ENCODE data around the gene NBL1. TPM values are rescaled to one million over a fixed set of nuclear protein-coding genes. Genes with fewer than 3 reads are reported as not detected.
A peak's percentile ranks its signal among the peaks of the same experiment; 100 is the strongest.

NBL1 gene
- total RNA-seq, 1 experiment from 2014 or later = not detected

DNA sequence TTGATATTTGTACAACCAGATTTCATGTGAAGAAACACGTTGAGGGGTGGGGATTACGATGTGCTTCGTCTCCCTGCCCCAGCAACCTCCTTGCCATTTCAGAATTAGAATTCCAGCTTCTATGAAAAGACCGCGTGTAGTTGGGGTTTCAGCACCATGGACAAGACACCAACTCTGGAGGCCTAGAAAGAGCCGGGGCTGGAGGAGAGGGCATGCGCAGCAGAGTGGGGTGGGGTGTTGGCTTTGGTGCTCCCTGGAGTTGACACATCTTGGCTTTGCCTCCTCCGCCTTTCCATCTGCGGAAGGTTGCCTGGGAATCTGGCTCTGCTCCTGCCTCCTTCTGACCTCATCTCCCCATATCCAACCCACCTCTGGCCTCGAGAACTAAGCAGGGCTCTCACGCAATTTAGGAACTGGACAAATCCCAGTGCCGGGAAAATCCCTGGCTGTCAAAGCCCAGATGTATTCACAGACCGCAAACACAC, 32.4 kb downstream of the NBL1 start:
- no peak overlapping the region for H3K9ac ChIP-seq (ENCODE audit: low read length)
- peak; percentile 75 for DNase-seq

DNA sequence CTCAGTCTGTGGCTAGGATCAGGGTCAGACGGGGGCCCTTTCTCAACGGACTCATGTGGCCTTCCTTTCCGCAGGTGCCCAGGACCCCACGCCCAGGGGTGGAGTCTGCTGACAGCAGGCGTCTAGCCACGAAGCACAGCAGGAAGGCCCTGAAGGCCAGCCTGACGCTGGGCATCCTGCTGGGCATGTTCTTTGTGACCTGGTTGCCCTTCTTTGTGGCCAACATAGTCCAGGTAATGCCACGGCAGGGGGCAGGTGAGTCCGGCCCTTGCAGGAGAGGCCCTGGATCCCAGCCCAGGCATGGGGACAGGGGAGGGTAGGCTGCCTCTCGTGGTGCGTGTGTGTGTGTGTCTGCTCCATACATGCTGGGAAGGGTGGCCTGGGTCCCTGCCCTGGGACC, 34.4 kb downstream of the NBL1 start:
- DNase-seq = no peak
- no peak overlapping the region for H3K9ac ChIP-seq (ENCODE audit: low read length)
- no peaks in the 10 kb centered on the region for H3K9me3 ChIP-seq (ENCODE audit: low read length)
- H3K27ac ChIP-seq (ENCODE audit: low read length) = no peak overlapping the region
- no peaks in the 10 kb centered on the region for H3K27me3 ChIP-seq (ENCODE audit: low read length)
- H3K9me2 ChIP-seq (replicated peaks; ENCODE audit: insufficient read depth, low read length) = no peaks in the 10 kb centered on the region
- no peaks in the 10 kb centered on the region for H4K20me1 ChIP-seq (ENCODE audit: insufficient read depth, low read depth, low read length)
- H3K36me3 ChIP-seq (ENCODE audit: insufficient read depth, low read length) = no peaks in the 10 kb centered on the region
- H3K79me2 ChIP-seq (ENCODE audit: low read length) = no peaks in the 10 kb centered on the region
- H3K4me3 ChIP-seq (ENCODE audit: low read length) = no peak overlapping the region
- no peaks in the 10 kb centered on the region for H3K4me1 ChIP-seq (ENCODE audit: low read length)
- H2AFZ ChIP-seq (ENCODE audit: low read length) = no peak overlapping the region
- H3K4me2 ChIP-seq (ENCODE audit: low read depth, low read length, poor library complexity, severe bottlenecking) = no peak overlapping the region

More for the DNA sequence above, 32.4 kb downstream of the NBL1 start:
- H3K79me2 ChIP-seq (ENCODE audit: low read length) = no peaks in the 10 kb centered on the region
- no peaks in the 10 kb centered on the region for H3K9me3 ChIP-seq (ENCODE audit: low read length)
- H3K36me3 ChIP-seq (ENCODE audit: insufficient read depth, low read length) = no peaks in the 10 kb centered on the region
- H3K4me2 ChIP-seq (ENCODE audit: low read depth, low read length, poor library complexity, severe bottlenecking) = no peak overlapping the region
- no peaks in the 10 kb centered on the region for H3K4me1 ChIP-seq (ENCODE audit: low read length)
- no peak overlapping the region for H3K27ac ChIP-seq (ENCODE audit: low read length)
- H2AFZ ChIP-seq (ENCODE audit: low read length) = no peak overlapping the region
- no peaks in the 10 kb centered on the region for H4K20me1 ChIP-seq (ENCODE audit: insufficient read depth, low read depth, low read length)
- H3K27me3 ChIP-seq (ENCODE audit: low read length) = no peaks in the 10 kb centered on the region
- H3K4me3 ChIP-seq (ENCODE audit: low read length) = no peak overlapping the region
- H3K9me2 ChIP-seq (replicated peaks; ENCODE audit: insufficient read depth, low read length) = no peaks in the 10 kb centered on the region

DNA sequence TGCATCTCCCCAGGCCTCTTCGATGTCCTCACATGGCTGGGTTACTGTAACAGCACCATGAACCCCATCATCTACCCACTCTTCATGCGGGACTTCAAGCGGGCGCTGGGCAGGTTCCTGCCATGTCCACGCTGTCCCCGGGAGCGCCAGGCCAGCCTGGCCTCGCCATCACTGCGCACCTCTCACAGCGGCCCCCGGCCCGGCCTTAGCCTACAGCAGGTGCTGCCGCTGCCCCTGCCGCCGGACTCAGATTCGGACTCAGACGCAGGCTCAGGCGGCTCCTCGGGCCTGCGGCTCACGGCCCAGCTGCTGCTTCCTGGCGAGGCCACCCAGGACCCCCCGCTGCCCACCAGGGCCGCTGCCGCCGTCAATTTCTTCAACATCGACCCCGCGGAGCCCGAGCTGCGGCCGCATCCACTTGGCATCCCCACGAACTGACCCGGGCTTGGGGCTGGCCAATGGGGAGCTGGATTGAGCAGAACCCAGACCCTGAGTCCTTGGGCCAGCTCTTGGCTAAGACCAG, 34.9 kb downstream of the NBL1 start:
- Histone ChIP-seq H3K9me3 (ENCODE audit: low read length) (no peaks in the 10 kb centered on the region), H3K79me2 (ENCODE audit: low read length) (no peaks in the 10 kb centered on the region), H3K9ac (ENCODE audit: low read length) (no peak overlapping the region), H3K27me3 (ENCODE audit: low read length) (no peaks in the 10 kb centered on the region), H3K4me2 (ENCODE audit: low read depth, low read length, poor library complexity, severe bottlenecking) (no peak overlapping the region), H3K4me3 (ENCODE audit: low read length) (no peak overlapping the region), H3K27ac (ENCODE audit: low read length) (no peak overlapping the region), H3K9me2 (replicated peaks; ENCODE audit: insufficient read depth, low read length) (no peaks in the 10 kb centered on the region), H3K36me3 (ENCODE audit: insufficient read depth, low read length) (no peaks in the 10 kb centered on the region), H4K20me1 (ENCODE audit: insufficient read depth, low read depth, low read length) (no peaks in the 10 kb centered on the region), H3K4me1 (ENCODE audit: low read length) (no peaks in the 10 kb centered on the region), H2AFZ (ENCODE audit: low read length) (no peak overlapping the region)
- no peak for DNase-seq

DNA sequence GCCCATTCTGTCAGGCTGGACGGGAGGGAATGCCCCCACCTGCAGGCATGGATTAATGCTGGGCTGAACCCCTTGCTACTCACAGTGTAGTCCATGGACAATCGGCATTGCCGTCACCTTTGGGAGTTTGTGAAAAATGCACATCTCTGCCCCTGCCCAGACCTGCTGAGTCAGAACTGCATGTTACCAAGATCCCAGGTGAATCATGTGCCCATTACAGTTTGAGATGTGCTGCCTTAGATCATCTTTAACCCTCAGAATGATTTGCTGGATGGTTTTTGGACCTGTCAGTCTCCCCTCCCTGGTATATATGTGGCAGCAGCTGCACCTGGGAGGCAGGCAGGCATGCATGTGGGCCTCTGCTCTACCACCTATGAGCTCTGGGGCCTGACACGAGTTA, 35.6 kb downstream of the NBL1 start:
- Histone ChIP-seq H3K4me1 (ENCODE audit: low read length) (no peaks in the 10 kb centered on the region), H3K27me3 (ENCODE audit: low read length) (no peaks in the 10 kb centered on the region), H3K9me3 (ENCODE audit: low read length) (no peaks in the 10 kb centered on the region), H4K20me1 (ENCODE audit: insufficient read depth, low read depth, low read length) (no peaks in the 10 kb centered on the region), H3K9me2 (replicated peaks; ENCODE audit: insufficient read depth, low read length) (no peaks in the 10 kb centered on the region), H3K79me2 (ENCODE audit: low read length) (no peaks in the 10 kb centered on the region), H3K27ac (ENCODE audit: low read length) (no peak overlapping the region), H2AFZ (ENCODE audit: low read length) (no peak overlapping the region), H3K4me3 (ENCODE audit: low read length) (no peak overlapping the region), H3K9ac (ENCODE audit: low read length) (no peak overlapping the region), H3K4me2 (ENCODE audit: low read depth, low read length, poor library complexity, severe bottlenecking) (no peak overlapping the region), H3K36me3 (ENCODE audit: insufficient read depth, low read length) (no peaks in the 10 kb centered on the region)
- no peak for DNase-seq

DNA sequence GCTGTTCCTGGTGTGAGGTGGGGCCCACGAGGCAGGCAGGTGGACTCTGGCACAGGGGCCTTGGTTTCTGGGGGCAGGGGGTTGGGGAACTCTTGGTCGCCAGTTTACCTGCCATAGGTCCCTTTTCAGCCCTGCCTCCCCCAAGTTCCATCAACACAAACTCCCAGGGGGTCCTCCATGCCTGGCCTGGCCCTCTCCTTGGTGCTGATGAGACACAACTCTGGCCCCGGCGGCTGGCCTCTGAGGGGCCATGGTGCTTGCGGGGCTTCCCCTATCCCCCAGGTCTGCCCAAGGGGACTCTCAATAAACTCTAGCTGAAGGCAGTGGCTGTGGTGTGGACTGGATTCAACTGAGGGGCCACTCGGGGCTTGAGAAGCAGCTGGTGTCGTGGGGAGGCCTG, 36.5 kb downstream of the NBL1 start:
- no peaks in the 10 kb centered on the region for H3K9me3 ChIP-seq (ENCODE audit: low read length)
- no peaks in the 10 kb centered on the region for H4K20me1 ChIP-seq (ENCODE audit: insufficient read depth, low read depth, low read length)
- no peak for DNase-seq
- H3K27ac ChIP-seq (ENCODE audit: low read length) = no peak overlapping the region
- no peak overlapping the region for H3K4me3 ChIP-seq (ENCODE audit: low read length)
- H3K9ac ChIP-seq (ENCODE audit: low read length) = no peak overlapping the region
- no peaks in the 10 kb centered on the region for H3K9me2 ChIP-seq (replicated peaks; ENCODE audit: insufficient read depth, low read length)
- H3K36me3 ChIP-seq (ENCODE audit: insufficient read depth, low read length) = no peaks in the 10 kb centered on the region
- H3K79me2 ChIP-seq (ENCODE audit: low read length) = no peaks in the 10 kb centered on the region
- no peaks in the 10 kb centered on the region for H3K27me3 ChIP-seq (ENCODE audit: low read length)
- H3K4me2 ChIP-seq (ENCODE audit: low read depth, low read length, poor library complexity, severe bottlenecking) = no peak overlapping the region
- H2AFZ ChIP-seq (ENCODE audit: low read length) = no peak overlapping the region
- H3K4me1 ChIP-seq (ENCODE audit: low read length) = no peaks in the 10 kb centered on the region

DNA sequence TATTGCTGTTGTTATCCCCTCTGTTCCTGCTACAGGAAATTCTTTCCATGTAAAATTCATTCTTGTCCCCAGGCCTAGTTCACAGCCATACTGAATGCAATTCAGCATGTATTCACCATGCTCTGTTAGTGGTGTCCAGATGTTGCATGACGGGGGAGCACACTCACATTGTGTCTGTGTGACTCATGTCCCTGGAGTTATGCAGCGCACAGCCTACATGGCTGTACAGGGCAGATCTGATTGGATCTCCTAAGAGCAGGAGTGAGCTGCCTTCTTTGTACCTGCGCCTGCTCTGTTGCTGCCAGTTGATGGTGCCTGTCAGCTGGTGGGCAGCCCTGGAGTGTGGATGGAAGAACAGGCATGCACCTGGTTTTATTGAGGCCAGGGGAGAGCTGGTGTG, 38.1 kb downstream of the NBL1 start:
- Histone ChIP-seq H3K9me3 (ENCODE audit: low read length) (no peaks in the 10 kb centered on the region), H3K9me2 (replicated peaks; ENCODE audit: insufficient read depth, low read length) (no peaks in the 10 kb centered on the region)

DNA sequence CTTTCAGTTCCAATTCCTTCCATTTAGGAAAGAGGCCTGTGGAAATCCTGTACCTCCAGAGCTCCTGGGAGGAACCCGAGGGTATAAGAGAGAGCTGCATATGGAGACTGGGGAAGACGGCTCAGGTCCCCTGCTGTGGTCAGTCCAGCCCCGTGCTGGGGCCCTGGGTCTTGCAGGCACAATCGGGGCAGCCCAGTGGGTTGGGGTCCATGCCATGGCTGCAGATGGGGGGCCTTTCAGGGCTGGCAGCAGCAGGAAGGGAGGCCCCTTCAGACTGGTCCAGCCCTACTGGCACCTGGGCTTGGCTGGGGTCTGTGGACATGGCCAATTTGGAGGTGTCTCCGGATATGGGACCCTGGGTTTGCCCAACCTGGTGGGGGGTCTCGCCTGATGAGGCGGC, 38.8 kb downstream of the NBL1 start:
- Histone ChIP-seq H3K27ac (ENCODE audit: low read length) (no peak overlapping the region), H3K36me3 (ENCODE audit: insufficient read depth, low read length) (no peaks in the 10 kb centered on the region), H3K4me2 (ENCODE audit: low read depth, low read length, poor library complexity, severe bottlenecking) (no peak overlapping the region), H3K4me1 (ENCODE audit: low read length) (no peaks in the 10 kb centered on the region), H3K9ac (ENCODE audit: low read length) (no peak overlapping the region), H2AFZ (ENCODE audit: low read length) (no peak overlapping the region), H3K4me3 (ENCODE audit: low read length) (no peak overlapping the region), H3K9me3 (ENCODE audit: low read length) (no peaks in the 10 kb centered on the region), H3K9me2 (replicated peaks; ENCODE audit: insufficient read depth, low read length) (no peaks in the 10 kb centered on the region), H4K20me1 (ENCODE audit: insufficient read depth, low read depth, low read length) (no peaks in the 10 kb centered on the region), H3K27me3 (ENCODE audit: low read length) (no peaks in the 10 kb centered on the region), H3K79me2 (ENCODE audit: low read length) (no peaks in the 10 kb centered on the region)
- DNase-seq = no peak

More for the DNA sequence above, 38.1 kb downstream of the NBL1 start:
- DNase-seq = no peak
- no peak overlapping the region for H3K27ac ChIP-seq (ENCODE audit: low read length)
- H3K4me1 ChIP-seq (ENCODE audit: low read length) = no peaks in the 10 kb centered on the region
- no peak overlapping the region for H3K4me3 ChIP-seq (ENCODE audit: low read length)
- no peak overlapping the region for H3K9ac ChIP-seq (ENCODE audit: low read length)
- H3K27me3 ChIP-seq (ENCODE audit: low read length) = no peaks in the 10 kb centered on the region
- H3K4me2 ChIP-seq (ENCODE audit: low read depth, low read length, poor library complexity, severe bottlenecking) = no peak overlapping the region
- H4K20me1 ChIP-seq (ENCODE audit: insufficient read depth, low read depth, low read length) = no peaks in the 10 kb centered on the region
- no peaks in the 10 kb centered on the region for H3K36me3 ChIP-seq (ENCODE audit: insufficient read depth, low read length)
- no peaks in the 10 kb centered on the region for H3K79me2 ChIP-seq (ENCODE audit: low read length)
- no peak overlapping the region for H2AFZ ChIP-seq (ENCODE audit: low read length)

DNA sequence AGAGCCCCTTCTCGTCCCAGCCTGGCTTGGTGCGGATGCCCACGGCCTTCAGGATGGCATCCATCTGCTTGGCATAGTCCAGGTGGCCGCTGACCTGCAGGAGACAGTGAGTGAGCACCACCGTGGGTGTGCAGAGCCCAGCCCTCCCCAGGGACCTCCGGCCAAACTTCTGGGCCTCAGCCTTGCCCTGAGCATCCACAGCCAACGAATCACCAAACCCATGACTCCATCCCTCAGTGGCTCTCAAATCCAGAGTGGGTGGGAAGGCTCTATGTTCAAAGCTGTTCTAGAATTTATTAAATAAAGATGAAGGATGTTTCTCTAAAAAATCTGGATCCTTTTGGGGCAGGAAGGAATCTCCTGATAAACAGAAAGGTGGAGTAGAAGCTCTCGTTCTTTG, 39.2 kb downstream of the NBL1 start:
- Histone ChIP-seq H3K79me2 (ENCODE audit: low read length) (no peaks in the 10 kb centered on the region), H3K9me3 (ENCODE audit: low read length) (no peaks in the 10 kb centered on the region), H3K4me2 (ENCODE audit: low read depth, low read length, poor library complexity, severe bottlenecking) (no peak overlapping the region), H3K36me3 (ENCODE audit: insufficient read depth, low read length) (no peaks in the 10 kb centered on the region), H3K27ac (ENCODE audit: low read length) (no peak overlapping the region), H3K9ac (ENCODE audit: low read length) (no peak overlapping the region), H3K4me3 (ENCODE audit: low read length) (no peak overlapping the region), H4K20me1 (ENCODE audit: insufficient read depth, low read depth, low read length) (no peaks in the 10 kb centered on the region), H2AFZ (ENCODE audit: low read length) (no peak overlapping the region), H3K4me1 (ENCODE audit: low read length) (no peaks in the 10 kb centered on the region), H3K9me2 (replicated peaks; ENCODE audit: insufficient read depth, low read length) (no peaks in the 10 kb centered on the region), H3K27me3 (ENCODE audit: low read length) (no peaks in the 10 kb centered on the region)
- no peak for DNase-seq

DNA sequence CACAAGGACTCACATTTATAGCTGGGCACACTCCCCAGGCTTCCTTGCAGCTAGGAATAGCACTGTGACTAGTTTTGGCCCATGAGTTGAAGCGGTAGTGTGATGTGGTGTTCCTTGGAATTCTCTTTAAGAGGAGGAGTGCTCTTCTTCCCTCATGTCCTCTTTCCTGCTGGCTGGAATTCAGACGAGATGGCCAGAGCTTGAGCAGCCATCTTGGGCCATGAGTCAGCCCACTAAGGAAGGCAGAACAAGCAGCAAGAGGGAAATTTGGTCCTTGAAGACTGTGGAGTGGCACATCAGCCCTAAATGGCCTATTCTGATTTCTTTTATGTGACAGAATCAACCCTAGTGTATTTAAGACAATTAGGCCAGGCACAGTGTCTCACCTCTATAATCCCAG, 40.6 kb downstream of the NBL1 start:
- H3K9me2 ChIP-seq (replicated peaks; ENCODE audit: insufficient read depth, low read length) = no peaks in the 10 kb centered on the region
- H3K9ac ChIP-seq (ENCODE audit: low read length) = no peak overlapping the region
- H4K20me1 ChIP-seq (ENCODE audit: insufficient read depth, low read depth, low read length) = no peaks in the 10 kb centered on the region
- H3K79me2 ChIP-seq (ENCODE audit: low read length) = no peaks in the 10 kb centered on the region
- H3K9me3 ChIP-seq (ENCODE audit: low read length) = no peaks in the 10 kb centered on the region
- H3K4me3 ChIP-seq (ENCODE audit: low read length) = no peak overlapping the region
- no peaks in the 10 kb centered on the region for H3K27me3 ChIP-seq (ENCODE audit: low read length)
- no peaks in the 10 kb centered on the region for H3K4me1 ChIP-seq (ENCODE audit: low read length)
- DNase-seq = no peak
- no peak overlapping the region for H3K4me2 ChIP-seq (ENCODE audit: low read depth, low read length, poor library complexity, severe bottlenecking)
- H3K36me3 ChIP-seq (ENCODE audit: insufficient read depth, low read length) = no peaks in the 10 kb centered on the region
- H2AFZ ChIP-seq (ENCODE audit: low read length) = no peak overlapping the region
- no peak overlapping the region for H3K27ac ChIP-seq (ENCODE audit: low read length)
